Esophagus muscularis mucosa (tissue), 3 donors: ENCODE data around the gene DLX5.

Experiments used
- CTCF ChIP-seq, 3 experiments: fragments of 200-600 bp in 2 of 3; fragments of 450-650 bp in 1 of 3; sonication (generic) in 2 of 3; IDR thresholded peaks; one replicate each; pipeline ENCODE4 v1.5.1; 2017 to 2019; ENCODE audit warnings: antibody characterized with exemption in 3 of 3, mild to moderate bottlenecking in 2 of 3, moderate library complexity in 1 of 3
- POLR2A ChIP-seq: fragments of 450-650 bp; IDR thresholded peaks from one replicate; pipeline ENCODE4 v1.6.1; 2017; ENCODE audit warnings: antibody characterized with exemption, moderate library complexity, mild to moderate bottlenecking, low read depth
- POLR2AphosphoS5 ChIP-seq, 2 donors: sonication (generic); formaldehyde crosslinking; IDR thresholded peaks; one replicate each; pipeline ENCODE4 v1.6.1; 2017; ENCODE audit warnings: antibody characterized with exemption in 2 of 2

- no peak for TF ChIP-seq CTCF (IDR thresholded peaks at IDR 0.05)
- TF ChIP-seq POLR2A, result no peak
- no peak for TF ChIP-seq POLR2AphosphoS5 (IDR thresholded peaks at IDR 0.05)
Observed at GRCh38 chr7:96993980-96994379, 30.7 kb downstream of the DLX5 start.
